ENCODE results near the gene KCNA10. TPM values are rescaled to one million over a fixed set of nuclear protein-coding genes. Genes with fewer than 3 reads are reported as not detected.

The KCNA10 gene
- total RNA-seq, 1 experiment from 2014 or later: not detected

DNA sequence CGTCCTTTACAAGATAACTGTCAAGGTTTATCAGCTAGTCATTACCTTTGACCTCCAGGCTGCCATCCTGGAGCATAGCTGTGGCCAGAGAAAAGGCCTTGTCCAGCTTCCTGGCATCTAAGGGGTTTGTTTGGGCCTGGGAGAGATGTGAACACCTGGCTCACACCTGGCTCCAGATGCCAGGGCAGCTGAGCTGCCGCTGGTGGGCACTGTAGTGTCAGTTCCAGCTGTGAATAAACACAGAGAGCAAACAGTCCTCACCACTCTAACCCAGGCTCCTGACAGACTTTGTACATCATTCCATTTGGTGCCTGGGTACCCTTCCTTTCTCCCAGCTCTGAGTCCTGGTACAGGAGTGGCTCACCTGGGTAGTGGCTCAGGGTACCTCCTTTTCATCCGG lies 14.3 kb upstream of the KCNA10 start (continued):
- no peak for TF ChIP-seq ZNF219 (CRISPR knock-in tag; IDR thresholded peaks at IDR 0.05; ENCODE audit: borderline replicate concordance)

GRCh38 chr1:110529011-110529410 lies 10.0 kb upstream of the KCNA10 start:
- no peak overlapping the region for H3K4me3 Mint-ChIP-seq
- no peak overlapping the region for H3K27ac Mint-ChIP-seq
- peaks cover 8% of the 10 kb centered on the region for H3K27me3 Mint-ChIP-seq (ENCODE audit: low read depth)
- ChIA-PET CTCF (interaction anchor here (0.7 to 7.7 kb wide), 4 partner anchors 33 to 253 kb away, joined by 3 to 66 read pairs (median 4); no protein-coding TSS in a partner anchor), POLR2A (interaction anchor here (0.6 kb wide), 1 partner anchor 36 kb away, joined by 4 read pairs; no protein-coding TSS in a partner anchor)
- DNase-seq (ENCODE audit: low spot score) (no peak), ATAC-seq (no peak)
- H3K4me1 Mint-ChIP-seq: no peaks in the 10 kb centered on the region
- no peaks in the 10 kb centered on the region for H3K36me3 Mint-ChIP-seq
- no peaks in the 10 kb centered on the region for H3K9me3 Mint-ChIP-seq
- TF ChIP-seq FOXK1 (CRISPR knock-in tag; IDR thresholded peaks at IDR 0.05): no peak

- POLR2A ChIA-PET: no interaction called here
- Mint-ChIP-seq H3K36me3 (no peaks in the 10 kb centered on the region), H3K27me3 (ENCODE audit: low read depth) (peaks cover 4% of the 10 kb centered on the region), H3K9me3 (no peaks in the 10 kb centered on the region), H3K4me3 (no peak overlapping the region), H3K27ac (no peak overlapping the region), H3K4me1 (no peaks in the 10 kb centered on the region)
- DNase-seq (ENCODE audit: low spot score): no peak
- CTCF ChIA-PET: interaction anchor here (0.6 to 8.7 kb wide), 7 partner anchors 12 to 255 kb away, joined by 3 to 66 read pairs (median 25); partner anchors contain the start of gene KCNA2
- ATAC-seq: no peak
- no peak for TF ChIP-seq ZNF317 (CRISPR knock-in tag; IDR thresholded peaks at IDR 0.05; ENCODE audit: borderline replicate concordance, low read depth)
- TF ChIP-seq ZNF512 (CRISPR knock-in tag; IDR thresholded peaks at IDR 0.05; ENCODE audit: borderline replicate concordance): no peak
- TF ChIP-seq, protein P1, sequence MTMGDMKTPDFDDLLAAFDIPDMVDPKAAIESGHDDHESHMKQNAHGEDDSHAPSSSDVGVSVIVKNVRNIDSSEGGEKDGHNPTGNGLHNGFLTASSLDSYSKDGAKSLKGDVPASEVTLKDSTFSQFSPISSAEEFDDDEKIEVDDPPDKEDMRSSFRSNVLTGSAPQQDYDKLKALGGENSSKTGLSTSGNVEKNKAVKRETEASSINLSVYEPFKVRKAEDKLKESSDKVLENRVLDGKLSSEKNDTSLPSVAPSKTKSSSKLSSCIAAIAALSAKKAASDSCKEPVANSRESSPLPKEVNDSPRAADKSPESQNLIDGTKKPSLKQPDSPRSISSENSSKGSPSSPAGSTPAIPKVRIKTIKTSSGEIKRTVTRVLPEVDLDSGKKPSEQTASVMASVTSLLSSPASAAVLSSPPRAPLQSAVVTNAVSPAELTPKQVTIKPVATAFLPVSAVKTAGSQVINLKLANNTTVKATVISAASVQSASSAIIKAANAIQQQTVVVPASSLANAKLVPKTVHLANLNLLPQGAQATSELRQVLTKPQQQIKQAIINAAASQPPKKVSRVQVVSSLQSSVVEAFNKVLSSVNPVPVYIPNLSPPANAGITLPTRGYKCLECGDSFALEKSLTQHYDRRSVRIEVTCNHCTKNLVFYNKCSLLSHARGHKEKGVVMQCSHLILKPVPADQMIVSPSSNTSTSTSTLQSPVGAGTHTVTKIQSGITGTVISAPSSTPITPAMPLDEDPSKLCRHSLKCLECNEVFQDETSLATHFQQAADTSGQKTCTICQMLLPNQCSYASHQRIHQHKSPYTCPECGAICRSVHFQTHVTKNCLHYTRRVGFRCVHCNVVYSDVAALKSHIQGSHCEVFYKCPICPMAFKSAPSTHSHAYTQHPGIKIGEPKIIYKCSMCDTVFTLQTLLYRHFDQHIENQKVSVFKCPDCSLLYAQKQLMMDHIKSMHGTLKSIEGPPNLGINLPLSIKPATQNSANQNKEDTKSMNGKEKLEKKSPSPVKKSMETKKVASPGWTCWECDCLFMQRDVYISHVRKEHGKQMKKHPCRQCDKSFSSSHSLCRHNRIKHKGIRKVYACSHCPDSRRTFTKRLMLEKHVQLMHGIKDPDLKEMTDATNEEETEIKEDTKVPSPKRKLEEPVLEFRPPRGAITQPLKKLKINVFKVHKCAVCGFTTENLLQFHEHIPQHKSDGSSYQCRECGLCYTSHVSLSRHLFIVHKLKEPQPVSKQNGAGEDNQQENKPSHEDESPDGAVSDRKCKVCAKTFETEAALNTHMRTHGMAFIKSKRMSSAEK (CRISPR knock-in tag; IDR thresholded peaks at IDR 0.05; ENCODE audit: borderline replicate concordance): no peak
- TF ChIP-seq, protein P2, sequence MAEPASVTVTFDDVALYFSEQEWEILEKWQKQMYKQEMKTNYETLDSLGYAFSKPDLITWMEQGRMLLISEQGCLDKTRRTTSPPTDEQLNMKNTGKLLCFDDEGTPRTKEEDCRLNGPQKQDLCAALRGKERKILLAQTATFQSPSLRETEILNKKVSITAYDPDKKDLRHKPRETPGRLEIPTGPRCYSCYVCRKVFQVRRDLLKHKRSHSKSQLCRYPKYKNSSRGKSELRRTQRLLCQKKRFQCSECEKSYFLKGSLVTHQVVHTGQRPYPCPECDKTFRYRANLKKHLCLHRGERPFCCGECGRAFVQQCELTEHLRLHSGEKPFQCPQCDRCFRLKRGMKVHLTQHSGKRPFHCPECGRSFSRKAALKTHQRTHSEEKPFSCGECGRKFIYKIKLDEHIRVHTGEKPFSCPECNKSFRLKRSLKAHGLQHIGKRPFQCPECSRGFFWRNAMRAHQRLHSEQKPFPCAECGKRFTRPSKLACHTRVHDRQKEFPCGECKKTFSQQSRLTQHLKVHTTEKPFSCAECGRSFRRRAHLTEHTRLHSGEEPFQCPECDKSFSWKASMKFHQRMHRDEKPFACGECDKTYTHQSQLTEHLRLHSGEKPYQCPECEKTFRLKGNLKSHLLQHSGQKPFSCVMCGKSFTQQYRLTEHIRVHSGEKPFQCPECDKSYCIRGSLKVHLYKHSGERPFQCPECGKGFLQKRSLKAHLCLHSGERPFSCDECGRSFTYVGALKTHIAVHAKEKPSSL (CRISPR knock-in tag; conservative IDR thresholded peaks at IDR 0.05): no peak
- TF ChIP-seq, protein P3, sequence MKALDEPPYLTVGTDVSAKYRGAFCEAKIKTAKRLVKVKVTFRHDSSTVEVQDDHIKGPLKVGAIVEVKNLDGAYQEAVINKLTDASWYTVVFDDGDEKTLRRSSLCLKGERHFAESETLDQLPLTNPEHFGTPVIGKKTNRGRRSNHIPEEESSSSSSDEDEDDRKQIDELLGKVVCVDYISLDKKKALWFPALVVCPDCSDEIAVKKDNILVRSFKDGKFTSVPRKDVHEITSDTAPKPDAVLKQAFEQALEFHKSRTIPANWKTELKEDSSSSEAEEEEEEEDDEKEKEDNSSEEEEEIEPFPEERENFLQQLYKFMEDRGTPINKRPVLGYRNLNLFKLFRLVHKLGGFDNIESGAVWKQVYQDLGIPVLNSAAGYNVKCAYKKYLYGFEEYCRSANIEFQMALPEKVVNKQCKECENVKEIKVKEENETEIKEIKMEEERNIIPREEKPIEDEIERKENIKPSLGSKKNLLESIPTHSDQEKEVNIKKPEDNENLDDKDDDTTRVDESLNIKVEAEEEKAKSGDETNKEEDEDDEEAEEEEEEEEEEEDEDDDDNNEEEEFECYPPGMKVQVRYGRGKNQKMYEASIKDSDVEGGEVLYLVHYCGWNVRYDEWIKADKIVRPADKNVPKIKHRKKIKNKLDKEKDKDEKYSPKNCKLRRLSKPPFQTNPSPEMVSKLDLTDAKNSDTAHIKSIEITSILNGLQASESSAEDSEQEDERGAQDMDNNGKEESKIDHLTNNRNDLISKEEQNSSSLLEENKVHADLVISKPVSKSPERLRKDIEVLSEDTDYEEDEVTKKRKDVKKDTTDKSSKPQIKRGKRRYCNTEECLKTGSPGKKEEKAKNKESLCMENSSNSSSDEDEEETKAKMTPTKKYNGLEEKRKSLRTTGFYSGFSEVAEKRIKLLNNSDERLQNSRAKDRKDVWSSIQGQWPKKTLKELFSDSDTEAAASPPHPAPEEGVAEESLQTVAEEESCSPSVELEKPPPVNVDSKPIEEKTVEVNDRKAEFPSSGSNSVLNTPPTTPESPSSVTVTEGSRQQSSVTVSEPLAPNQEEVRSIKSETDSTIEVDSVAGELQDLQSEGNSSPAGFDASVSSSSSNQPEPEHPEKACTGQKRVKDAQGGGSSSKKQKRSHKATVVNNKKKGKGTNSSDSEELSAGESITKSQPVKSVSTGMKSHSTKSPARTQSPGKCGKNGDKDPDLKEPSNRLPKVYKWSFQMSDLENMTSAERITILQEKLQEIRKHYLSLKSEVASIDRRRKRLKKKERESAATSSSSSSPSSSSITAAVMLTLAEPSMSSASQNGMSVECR (CRISPR knock-in tag; IDR thresholded peaks at IDR 0.05; ENCODE audit: borderline replicate concordance): no peak
- no peak for TF ChIP-seq GRHL2 (CRISPR knock-in tag; IDR thresholded peaks at IDR 0.05; ENCODE audit: insufficient replicate concordance, severe bottlenecking)
- no peak for TF ChIP-seq FOXP1 (CRISPR knock-in tag; IDR thresholded peaks at IDR 0.05; ENCODE audit: borderline replicate concordance)
- TF ChIP-seq NR1H2 (CRISPR knock-in tag; IDR thresholded peaks at IDR 0.05): no peak
- no peak for TF ChIP-seq ZNF423 (CRISPR knock-in tag; IDR thresholded peaks at IDR 0.05)
- no peak for TF ChIP-seq GTF2I (CRISPR knock-in tag; conservative IDR thresholded peaks at IDR 0.05)
- TF ChIP-seq CTCF (IDR thresholded peaks at IDR 0.05): no peak
- TF ChIP-seq HMGA2 (CRISPR knock-in tag; IDR thresholded peaks at IDR 0.05): no peak
- TF ChIP-seq, protein P4, sequence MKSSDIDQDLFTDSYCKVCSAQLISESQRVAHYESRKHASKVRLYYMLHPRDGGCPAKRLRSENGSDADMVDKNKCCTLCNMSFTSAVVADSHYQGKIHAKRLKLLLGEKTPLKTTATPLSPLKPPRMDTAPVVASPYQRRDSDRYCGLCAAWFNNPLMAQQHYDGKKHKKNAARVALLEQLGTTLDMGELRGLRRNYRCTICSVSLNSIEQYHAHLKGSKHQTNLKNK (CRISPR knock-in tag; IDR thresholded peaks at IDR 0.05): no peak
- no peak for TF ChIP-seq SOX15 (CRISPR knock-in tag; IDR thresholded peaks at IDR 0.05)
These were observed 7.3 kb upstream of the KCNA10 start for GRCh38 chr1:110526201-110526780.

Data from WTC11 (cell line).